Activated naive CD4-positive, alpha-beta T cell treated with anti-CD3 and anti-CD28 coated beads, Interleukin-2, amount 50 U/mL, for 16 hours (primary cell): Measurements from ENCODE around the gene FLT1.

Source experiments
- DNase-seq: peaks from one replicate; pipeline ENCODE4 v3.0.0-alpha.2; 2020

The FLT1 gene

GRCh38 chr13:28457521-28457920 is 37.4 kb downstream of the FLT1 start:
- no peak for DNase-seq

GRCh38 chr13:28455580-28456194 is 39.2 kb downstream of the FLT1 start:
- no peak for DNase-seq

DNA sequence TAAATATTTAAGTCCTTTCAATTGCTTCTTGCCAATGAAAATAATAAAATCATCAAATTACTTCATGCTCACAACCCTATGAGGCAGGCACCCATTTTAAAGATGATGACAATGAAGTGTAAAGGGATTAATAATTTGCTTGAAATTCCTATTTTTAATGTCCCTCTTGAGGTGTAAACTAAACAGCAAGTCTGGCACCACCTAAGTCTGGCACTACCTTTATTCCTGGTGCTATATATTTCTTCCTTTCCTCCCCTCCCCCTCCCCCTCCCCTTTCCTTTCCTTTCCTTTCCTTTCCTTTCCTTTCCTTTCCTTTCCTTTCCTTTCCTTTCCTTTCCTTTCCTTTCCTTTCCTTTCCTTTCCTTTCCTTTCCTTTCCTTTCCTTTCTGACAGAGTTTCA is 42.2 kb downstream of the FLT1 start:
- DNase-seq = no peak

GRCh38 chr13:28451482-28452217 is 43.3 kb downstream of the FLT1 start:
- DNase-seq = no peak

DNA sequence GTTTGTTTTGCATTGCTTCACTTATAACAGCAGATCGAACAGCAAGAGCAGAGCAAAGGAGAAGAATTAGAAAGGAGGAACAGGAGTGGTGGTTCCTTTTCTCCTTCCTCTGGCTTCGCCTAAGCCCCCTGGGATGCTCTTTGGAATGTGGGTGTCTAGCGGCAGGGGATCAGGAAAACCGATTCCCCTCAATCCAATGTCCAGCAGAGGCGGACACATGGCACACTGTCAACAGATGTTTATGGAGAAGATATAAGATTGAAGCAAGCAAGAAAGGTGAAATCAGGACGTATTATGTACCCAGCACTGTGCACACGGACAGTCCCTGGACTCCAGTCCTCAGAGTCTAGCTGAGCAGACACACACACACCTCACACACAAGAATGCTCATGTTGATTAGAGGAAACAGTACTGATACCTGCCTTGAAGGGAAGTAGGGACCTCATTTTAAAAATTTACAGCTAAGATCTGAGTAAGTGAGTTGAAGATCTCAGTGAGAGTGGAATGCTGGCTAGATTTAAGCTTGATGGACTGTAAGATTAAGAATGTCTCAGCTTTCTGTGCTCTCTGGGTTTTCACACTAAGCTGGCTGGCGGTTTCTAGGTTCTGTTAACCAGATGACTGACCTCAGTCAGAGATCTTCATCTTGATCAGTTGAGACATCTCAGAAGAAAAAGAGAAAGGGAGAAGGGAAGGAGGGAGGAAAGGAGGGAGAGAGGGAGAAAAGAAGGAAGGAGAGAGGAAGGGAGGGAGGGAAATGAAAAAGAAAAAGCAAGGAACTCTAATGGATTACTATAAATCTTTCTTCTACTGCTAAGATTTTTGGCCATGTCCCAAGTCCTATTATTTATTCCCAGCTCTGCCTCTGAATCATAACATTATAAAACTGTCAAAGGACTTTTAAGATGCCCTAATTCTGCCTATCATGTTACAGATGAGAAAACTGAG is 44.8 kb downstream of the FLT1 start:
- no peak for DNase-seq

GRCh38 chr13:28448651-28449358 is 46.1 kb downstream of the FLT1 start:
- no peak for DNase-seq

GRCh38 chr13:28447989-28448388 is 46.9 kb downstream of the FLT1 start:
- DNase-seq = no peak

DNA sequence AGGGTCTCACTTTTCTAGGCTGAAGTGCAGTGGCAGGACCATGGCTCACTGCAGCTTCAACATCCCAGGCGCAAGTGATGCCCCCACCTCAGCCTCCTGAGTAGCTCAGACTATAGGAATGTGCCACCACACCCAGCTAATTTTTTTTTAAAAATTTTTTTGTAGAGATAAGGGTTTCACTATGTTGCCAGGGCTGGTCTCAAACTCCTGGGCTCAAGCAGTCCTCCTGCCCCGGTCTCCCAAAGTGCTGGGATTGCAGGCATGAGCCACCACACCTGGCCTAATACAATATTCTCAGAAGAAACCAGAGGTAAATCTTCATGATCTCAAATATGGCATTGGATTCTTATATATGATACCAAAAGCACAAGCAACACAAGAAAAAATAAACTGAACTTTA is 47.7 kb downstream of the FLT1 start:
- no peak for DNase-seq

DNA sequence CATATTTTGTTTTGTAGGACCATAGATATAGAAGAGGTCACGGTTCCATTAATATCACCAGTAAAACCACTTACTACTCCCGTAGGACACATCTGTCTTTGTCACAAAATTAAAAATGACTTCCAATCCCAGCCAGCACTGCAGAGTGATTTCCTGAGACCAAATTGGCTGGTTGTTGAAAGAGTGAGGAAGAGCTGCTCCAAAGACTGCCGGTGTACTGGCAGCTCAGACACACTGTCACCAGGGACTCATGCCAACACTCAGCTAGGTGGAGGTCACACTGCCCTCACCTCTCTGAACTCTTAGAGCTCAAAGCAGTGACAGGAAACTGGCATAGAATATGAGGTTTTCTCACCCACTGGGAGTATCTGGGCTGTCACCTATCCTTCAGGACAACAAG is 52.1 kb downstream of the FLT1 start:
- DNase-seq = no peak

DNA sequence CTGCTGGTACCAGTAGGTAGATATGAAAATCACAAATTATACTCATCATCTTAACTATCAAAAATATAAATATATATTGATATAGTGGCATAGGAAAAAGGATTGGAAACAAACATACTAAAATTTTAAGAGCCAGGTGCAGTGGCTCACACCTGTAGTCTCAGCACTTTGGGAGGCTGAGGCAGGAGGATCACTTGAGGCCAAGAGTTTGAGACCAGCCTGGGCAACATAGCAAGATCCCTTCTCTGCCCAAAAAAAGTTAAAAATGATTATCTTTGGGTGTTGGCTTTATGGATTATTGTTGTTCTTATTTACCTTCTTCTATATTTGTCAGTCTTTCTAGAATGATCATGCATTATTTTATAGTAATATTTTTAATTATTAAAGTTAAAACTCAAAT is 53.4 kb downstream of the FLT1 start:
- no peak for DNase-seq

- no peak for DNase-seq
These were observed 54.0 kb downstream of the FLT1 start for GRCh38 chr13:28440774-28441504.

- no peak for DNase-seq
These were observed 56.2 kb downstream of the FLT1 start for GRCh38 chr13:28438598-28439334.

GRCh38 chr13:28438067-28438466 is 56.9 kb downstream of the FLT1 start:
- DNase-seq = no peak

- no peak for DNase-seq
These were observed 59.0 kb downstream of the FLT1 start for GRCh38 chr13:28435917-28436316.

GRCh38 chr13:28434926-28435325 is 60.0 kb downstream of the FLT1 start:
- no peak for DNase-seq

- no peak for DNase-seq
These were observed 61.9 kb downstream of the FLT1 start for GRCh38 chr13:28432816-28433560.

- no peak for DNase-seq
These were observed 65.1 kb downstream of the FLT1 start for GRCh38 chr13:28429685-28430290.

- no peak for DNase-seq
These were observed 65.8 kb downstream of the FLT1 start for GRCh38 chr13:28429096-28429495.

DNA sequence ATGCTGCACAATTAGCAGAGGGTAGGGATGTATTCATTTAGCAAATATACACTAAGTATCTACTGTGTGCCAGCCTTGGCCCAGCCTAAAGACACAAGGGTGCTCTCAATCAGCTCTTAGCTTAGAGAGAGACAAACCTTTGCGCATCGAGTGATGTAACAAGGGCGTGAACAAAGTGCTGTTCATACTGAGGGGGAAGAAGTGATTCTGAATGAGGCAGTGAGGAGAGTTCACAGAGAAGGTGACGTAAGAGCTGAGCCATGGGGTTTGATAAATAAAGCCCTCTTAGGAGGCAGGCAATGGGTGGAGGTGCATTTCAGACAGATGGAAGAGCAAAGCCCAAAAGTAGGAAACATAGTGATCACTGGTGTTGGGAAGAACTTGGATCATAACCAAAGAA is 68.5 kb downstream of the FLT1 start:
- DNase-seq = no peak

DNA sequence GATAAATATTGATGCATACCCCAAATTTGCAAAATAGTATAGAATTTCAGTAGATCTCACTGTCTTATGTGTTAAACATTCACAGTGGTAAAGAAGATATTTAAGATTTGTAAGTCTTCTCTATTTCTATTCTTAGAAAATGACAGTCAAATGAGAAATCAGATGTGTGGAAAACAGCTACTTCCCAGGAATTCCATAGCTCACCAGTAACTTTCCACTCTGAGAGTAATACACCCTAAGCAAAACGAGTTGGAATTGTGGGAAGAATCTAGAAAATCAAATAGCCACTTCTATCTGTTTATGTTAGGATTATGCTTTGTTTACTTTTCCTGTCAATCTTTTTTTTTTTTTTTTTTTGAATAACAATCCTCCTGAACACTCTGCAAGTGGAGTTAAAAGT is 69.1 kb downstream of the FLT1 start:
- DNase-seq = no peak
